ENCODE measurements around the gene RAI1.

RAI1 gene

DNA sequence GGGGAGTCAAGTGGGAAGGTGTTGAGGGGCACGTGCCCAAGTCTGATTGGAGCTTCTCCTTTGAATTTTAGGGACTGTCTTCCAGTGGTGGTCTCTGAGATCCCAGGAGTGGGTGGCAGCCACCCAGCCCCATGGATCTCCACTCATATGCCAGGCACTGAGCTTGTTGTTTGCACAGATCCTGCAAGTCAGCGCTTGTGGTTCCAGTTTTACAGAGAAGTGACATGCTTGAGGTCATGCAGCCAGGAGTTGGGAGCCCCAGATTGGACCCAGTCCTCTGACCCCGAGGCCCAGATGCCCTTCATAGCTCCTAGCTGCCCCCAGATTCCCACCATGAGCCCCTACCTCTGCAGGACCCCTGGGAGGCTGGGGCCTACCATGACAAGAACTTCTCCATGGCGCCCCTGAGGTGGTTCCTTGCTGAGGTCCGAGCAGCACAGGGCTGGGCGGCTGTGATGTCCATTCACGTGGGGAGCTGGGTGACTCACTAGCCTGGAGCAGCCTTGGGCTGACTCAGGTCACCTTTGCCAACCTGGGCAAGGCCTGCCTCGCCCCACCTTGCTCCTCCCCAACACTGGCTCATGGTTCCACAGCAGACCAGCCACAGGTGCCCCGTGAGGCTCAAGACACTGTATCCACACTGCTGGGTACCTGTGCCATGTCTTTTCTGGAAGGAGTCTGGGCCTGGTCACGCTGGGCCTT lies 47.4 kb downstream of the RAI1 start:
- H3K4me3 ChIP-seq (ENCODE audit: low read depth, low read length) = no peak overlapping the region

GRCh38 chr17:17729620-17730249 lies 48.5 kb downstream of the RAI1 start:
- H3K4me3 ChIP-seq (ENCODE audit: low read depth, low read length) = no peak overlapping the region

DNA sequence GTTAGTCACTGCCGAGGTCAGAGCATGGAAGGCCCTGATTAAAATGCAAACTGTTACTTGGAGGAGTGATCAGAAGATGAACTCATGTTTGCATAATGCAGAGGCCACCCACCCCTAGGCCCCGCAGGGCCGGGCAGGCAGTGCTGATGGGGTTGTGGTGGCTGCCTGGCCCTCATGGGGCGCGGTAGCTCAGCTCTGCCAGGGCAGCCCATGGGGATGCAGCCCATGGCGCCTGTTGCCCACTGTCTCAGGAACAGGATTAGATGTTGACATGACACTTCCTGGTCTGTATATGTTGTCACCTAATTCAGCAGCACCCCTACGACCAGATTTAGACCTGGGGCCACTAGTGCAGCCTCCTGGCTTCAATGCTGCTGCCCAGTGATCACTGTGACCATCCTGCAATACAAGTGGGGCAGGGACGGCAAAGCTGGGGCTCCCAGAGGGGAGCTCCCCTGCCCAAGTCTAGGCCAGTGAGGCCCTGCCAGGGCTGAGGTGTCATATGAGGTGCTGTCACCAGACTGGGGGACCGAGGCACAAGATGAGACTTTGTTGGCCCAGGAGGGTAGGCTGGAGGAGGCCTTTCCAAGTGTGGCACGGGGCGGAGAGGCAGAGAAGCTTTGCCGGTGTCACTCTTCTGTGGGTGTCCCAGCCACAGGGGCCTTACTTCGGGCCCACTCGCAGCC lies 49.1 kb downstream of the RAI1 start:
- H3K4me3 ChIP-seq (ENCODE audit: low read depth, low read length) = no peak overlapping the region

DNA sequence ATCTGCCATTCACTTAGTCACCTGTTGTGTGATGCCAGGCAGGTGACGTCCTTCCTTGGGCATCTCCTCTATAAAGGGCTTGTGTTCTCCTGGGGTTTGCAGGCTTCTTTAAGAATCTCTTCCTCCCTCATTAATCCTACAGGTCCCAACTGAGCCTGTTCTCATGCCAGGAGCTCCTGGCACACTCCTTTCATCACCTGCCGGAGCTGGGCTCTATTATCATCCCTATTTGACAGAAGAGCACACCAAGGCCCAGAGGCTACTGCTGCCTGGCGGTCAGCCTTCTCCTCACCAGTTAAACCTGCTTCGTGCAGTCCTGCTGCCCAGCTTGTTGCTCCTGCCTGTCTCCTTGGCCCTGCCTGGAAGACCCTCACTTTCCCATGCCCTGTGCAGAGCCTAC lies 51.2 kb downstream of the RAI1 start:
- no peak overlapping the region for H3K4me3 ChIP-seq (ENCODE audit: low read depth, low read length)

- no peak overlapping the region for H3K4me3 ChIP-seq (ENCODE audit: low read depth, low read length)
These were observed 51.8 kb downstream of the RAI1 start for GRCh38 chr17:17732892-17733670.

GRCh38 chr17:17736205-17737183 lies 55.2 kb downstream of the RAI1 start:
- no peak overlapping the region for H3K4me3 ChIP-seq (ENCODE audit: low read depth, low read length)

DNA sequence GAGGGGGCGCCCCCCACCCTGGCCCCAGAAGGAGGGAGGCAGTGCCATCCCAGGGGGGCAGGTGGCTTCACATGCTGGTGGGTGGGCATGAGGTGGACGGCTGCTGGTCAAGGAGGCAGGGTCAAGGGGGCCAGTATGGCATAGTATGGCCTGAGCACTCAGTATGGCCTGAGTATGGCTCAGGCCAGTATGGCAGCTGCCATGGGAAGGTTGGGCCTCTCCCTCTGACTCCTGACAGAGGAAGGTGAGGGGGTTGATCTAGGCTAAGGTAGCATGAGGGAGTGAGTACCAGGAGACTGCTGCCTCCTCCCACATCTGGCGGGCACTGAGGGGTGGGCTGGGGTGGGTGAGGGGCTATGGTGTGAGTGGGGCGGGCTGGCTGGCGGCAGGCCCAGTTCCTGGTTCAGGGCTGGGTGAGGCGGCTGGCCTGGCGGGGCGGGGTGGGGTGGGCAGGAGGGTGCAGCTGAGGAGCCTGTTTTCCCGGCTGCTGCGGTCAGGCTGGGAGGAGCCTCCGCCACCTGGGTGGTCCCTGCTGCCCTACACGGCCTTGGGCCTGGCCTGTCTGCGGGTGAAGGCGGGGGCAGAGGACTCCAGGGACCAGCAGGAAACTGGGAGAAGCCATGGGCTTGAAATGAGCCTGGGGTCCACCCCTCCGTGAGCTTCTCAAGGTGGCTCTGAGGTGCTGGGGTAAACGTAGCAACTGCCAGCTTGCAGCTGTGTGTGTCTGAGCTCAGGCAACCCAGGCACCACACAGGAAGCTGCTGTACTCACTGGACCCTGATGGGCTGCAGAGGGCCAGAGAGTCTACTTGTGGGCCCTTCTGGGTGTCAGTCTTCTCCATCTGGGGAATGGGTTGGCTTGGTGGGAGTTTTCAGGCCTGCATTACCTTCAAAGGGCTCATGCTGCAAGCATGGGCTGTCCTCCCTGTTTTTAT lies 57.0 kb downstream of the RAI1 start:
- H3K4me3 ChIP-seq (ENCODE audit: low read depth, low read length) = no peak overlapping the region

- H3K4me3 ChIP-seq (ENCODE audit: low read depth, low read length) = no peak overlapping the region
These were observed 57.6 kb downstream of the RAI1 start for GRCh38 chr17:17738901-17739300.

- no peak overlapping the region for H3K4me3 ChIP-seq (ENCODE audit: low read depth, low read length)
These were observed 58.3 kb downstream of the RAI1 start for GRCh38 chr17:17739388-17740066.

- no peak overlapping the region for H3K4me3 ChIP-seq (ENCODE audit: low read depth, low read length)
These were observed 59.5 kb downstream of the RAI1 start for GRCh38 chr17:17740615-17741348.

GRCh38 chr17:17741349-17742023 lies 60.2 kb downstream of the RAI1 start:
- no peak overlapping the region for H3K4me3 ChIP-seq (ENCODE audit: low read depth, low read length)

GRCh38 chr17:17742133-17742621 lies 60.9 kb downstream of the RAI1 start:
- H3K4me3 ChIP-seq (ENCODE audit: low read depth, low read length) = no peak overlapping the region

- H3K4me3 ChIP-seq (ENCODE audit: low read depth, low read length) = no peak overlapping the region
These were observed 61.6 kb downstream of the RAI1 start for GRCh38 chr17:17742688-17743390.

- no peak overlapping the region for H3K4me3 ChIP-seq (ENCODE audit: low read depth, low read length)
These were observed 62.3 kb downstream of the RAI1 start for GRCh38 chr17:17743391-17744112.

- H3K4me3 ChIP-seq (ENCODE audit: low read depth, low read length) = no peak overlapping the region
These were observed 62.9 kb downstream of the RAI1 start for GRCh38 chr17:17744116-17744515.
